H1 (cell line): ENCODE data around the gene GRAMD1C. TPM values are rescaled to one million over a fixed set of nuclear protein-coding genes. Genes with fewer than 3 reads are reported as not detected.
A peak's percentile ranks its signal among the peaks of the same experiment; 100 is the strongest.

Source experiments
- ASH2L ChIP-seq: fragments of 200-600, 300-600 bp; sonication (generic); IDR thresholded peaks from one replicate; pipeline ENCODE4 v1.7.1; 2017; ENCODE audit warnings: low read length
- CREB1 ChIP-seq: IDR thresholded peaks from 2 replicates; pipeline ENCODE4 v1.6.1; 2012; ENCODE audit warnings: inconsistent platforms
- FOSL1 ChIP-seq: IDR thresholded peaks from 2 replicates; pipeline ENCODE4 v1.6.1; 2011; ENCODE audit warnings: mild to moderate bottlenecking, low read depth, low read length, moderate library complexity; ENCODE audit not compliant: insufficient read depth
- JUN ChIP-seq: IDR thresholded peaks from 2 replicates; pipeline ENCODE4 v1.6.1; 2011; ENCODE audit warnings: low read depth, mild to moderate bottlenecking, improper control_type of control experiment, low read length
- KDM4A ChIP-seq: IDR thresholded peaks from one replicate; pipeline ENCODE4 v1.7.1; 2012; ENCODE audit warnings: low read depth, mild to moderate bottlenecking, moderate library complexity, low read length, inconsistent platforms; ENCODE audit not compliant: severe bottlenecking
- NANOG ChIP-seq: IDR thresholded peaks from 2 replicates; pipeline ENCODE4 v1.6.1; 2011; ENCODE audit warnings: low read length, low read depth, mild to moderate bottlenecking, inconsistent platforms; ENCODE audit not compliant: insufficient read depth, poor library complexity, severe bottlenecking
- NRF1 ChIP-seq: IDR thresholded peaks from 2 replicates; pipeline ENCODE4 v1.6.1; 2011; ENCODE audit warnings: mild to moderate bottlenecking, low read depth, low read length, improper control_type of control experiment
- PHF8 ChIP-seq: fragments of 200-600 bp; sonication (generic); conservative IDR thresholded peaks from 2 replicates; pipeline ENCODE4 v1.7.1; 2012; ENCODE audit warnings: low read depth, mild to moderate bottlenecking, inconsistent platforms, low read length, moderate library complexity
- RAD21 ChIP-seq, 2 experiments: IDR thresholded peaks in 1 of 2; conservative IDR thresholded peaks in 1 of 2; 2 replicates each; pipeline ENCODE4 v1.6.1; 2011; ENCODE audit warnings: low read depth in 2 of 2, low read length in 2 of 2, improper control_type of control experiment in 1 of 2, inconsistent platforms in 1 of 2, mild to moderate bottlenecking in 1 of 2, moderate library complexity in 1 of 2
- RFX5 ChIP-seq: IDR thresholded peaks from 2 replicates; pipeline ENCODE4 v1.6.1; 2011; ENCODE audit warnings: low read depth, low read length, improper control_type of control experiment, borderline replicate concordance
- SIN3A ChIP-seq, 2 experiments: IDR thresholded peaks in 1 of 2; conservative IDR thresholded peaks in 1 of 2; 2 replicates each; pipeline ENCODE4 v1.6.1; 2011 to 2012; ENCODE audit warnings: low read length in 2 of 2, improper control_type of control experiment in 1 of 2, low read depth in 1 of 2, mild to moderate bottlenecking in 1 of 2
- TCF12 ChIP-seq: IDR thresholded peaks from 2 replicates; pipeline ENCODE4 v1.6.1; 2011; ENCODE audit warnings: low read depth, mild to moderate bottlenecking, low read length
- USF2 ChIP-seq: IDR thresholded peaks from 2 replicates; pipeline ENCODE4 v1.6.1; 2011; ENCODE audit warnings: low read length, improper control_type of control experiment
- YY1 ChIP-seq: IDR thresholded peaks from 2 replicates; pipeline ENCODE4 v1.6.1; 2011; ENCODE audit warnings: low read depth, mild to moderate bottlenecking, low read length
- polyA plus RNA-seq, 7 experiments: library from polyadenylated mRNA; depleted of rRNA in 3 of 7; stranded (reverse) in 5 of 7; unstranded in 2 of 7; fragments of >200 nt in 5 of 7; fragments of 200-250 nt in 2 of 7; gene quantifications; 1 replicate in 5 of 7; 2 replicates in 1 of 7; 4 replicates in 1 of 7; pipeline versions ENCODE4 v1.2.1 to v1.2.3, GENCODE V29; 2011 to 2013; ENCODE audit warnings: missing spikeins in 2 of 7, mixed read lengths in 2 of 7
- total RNA-seq: library from RNA; stranded (reverse); fragmentation: NEBNext Ultra II Directional; extraction: Animal tissue kit (Norgen Biotek cat#: 25700); gene quantifications from 2 replicates; pipeline ENCODE4 v1.2.1, GENCODE V29; 2021

GRAMD1C gene
- total and polyA plus RNA-seq, 2 of the 8 experiments (the other 6 are each of a cell fraction or from before 2014, with no cell fraction given) = 0.62 to 2.1 TPM

DNA sequence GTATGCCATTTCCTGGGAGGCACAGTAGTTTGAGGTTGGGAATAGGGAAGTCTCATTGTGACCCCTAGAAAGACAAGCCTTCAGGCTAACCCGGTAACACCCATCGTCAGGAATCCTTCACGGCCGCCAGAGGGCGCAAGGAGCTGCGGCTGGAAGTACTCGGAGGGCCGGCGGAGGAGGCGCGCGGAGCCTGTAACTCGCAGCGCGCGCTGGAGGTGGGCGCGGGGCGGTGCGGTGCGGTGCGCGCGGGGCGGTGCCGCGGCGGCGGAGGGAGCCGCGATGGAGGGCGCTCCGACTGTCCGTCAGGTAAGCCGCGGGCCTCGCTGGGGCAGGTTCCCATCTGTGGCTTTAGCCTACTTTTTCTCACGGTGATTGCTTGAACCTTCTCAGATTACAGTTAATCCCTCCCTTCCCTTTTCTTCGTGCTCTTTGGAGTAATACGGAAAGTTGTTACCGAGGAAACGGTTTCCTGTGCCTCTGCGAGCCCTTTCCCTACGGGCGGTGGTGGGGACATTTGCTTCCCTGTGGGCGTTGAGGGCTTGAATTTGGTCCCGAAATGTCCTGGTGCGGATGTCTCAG lies at the start of gene GRAMD1C (continued):
- TF ChIP-seq YY1 (peak; percentile 55; the same call in 1 of the 2 replicates), KDM4A (peak; percentile 37), RFX5 (no peak), ASH2L (peak; percentile 88), NANOG (peak; percentile 26), CREB1 (peak; percentile 71; the same call in 1 of the 2 replicates), RAD21 (IDR thresholded peaks at IDR 0.05 in 1 of 2, conservative IDR thresholded peaks at IDR 0.05 in 1 of 2; ENCODE audit: low read depth in 2 of 2, low read length in 2 of 2) (peak; percentile 75 to 87), TCF12 (no peak), PHF8 (0 out of 2 replicates have a peak, but pooled peaks have one; percentile 31), USF2 (no peak), FOSL1 (no peak), SIN3A (conservative IDR thresholded peaks at IDR 0.05 in 1 of 2, IDR thresholded peaks at IDR 0.05 in 1 of 2; ENCODE audit: low read depth in 1 of 2, low read length in 2 of 2) (no peak), NRF1 (no peak), JUN (no peak)
